CD4-positive, CD25-positive, alpha-beta regulatory T cell (primary cell): ENCODE measurements around the gene PRKCB. TPM values are rescaled to one million over a fixed set of nuclear protein-coding genes. Genes with fewer than 3 reads are reported as not detected.

ENCODE experiments used
- ATAC-seq, 2 donors: fragments of 150-1000 bp; cut with Tn5 transposase; one replicate each; pipeline ENCODE4 v1.10.0; 2021; ENCODE audit warnings: low read depth in 2 of 2, moderate number of reproducible peaks in 2 of 2, moderate library complexity in 1 of 2
- DNase-seq, 3 donors: peaks; one replicate each; pipeline versions ENCODE4 v3.0.0 to v3.0.0-alpha.2; 2012 to 2022; ENCODE audit warnings: mixed read lengths in 1 of 3
- H3K27ac ChIP-seq: one replicate; pipeline ENCODE4 v1.7.0; 2013; ENCODE audit warnings: mild to moderate bottlenecking, low read length; ENCODE audit not compliant: insufficient read depth, poor library complexity, severe bottlenecking
- H3K27me3 ChIP-seq: one replicate; pipeline ENCODE4 v1.7.0; 2013; ENCODE audit warnings: low read length; ENCODE audit not compliant: control insufficient read depth, insufficient read depth
- H3K36me3 ChIP-seq: one replicate; pipeline ENCODE4 v1.7.0; 2013; ENCODE audit warnings: mild to moderate bottlenecking, low read length, moderate library complexity; ENCODE audit not compliant: control insufficient read depth, insufficient read depth
- H3K4me1 ChIP-seq: 2 replicates; pipeline ENCODE4 v1.7.0; 2013; ENCODE audit warnings: mild to moderate bottlenecking, low read length; ENCODE audit not compliant: insufficient read depth, control insufficient read depth, poor library complexity, severe bottlenecking
- H3K4me3 ChIP-seq: one replicate; pipeline ENCODE4 v1.7.0; 2013; ENCODE audit warnings: low read depth, mild to moderate bottlenecking, low read length, moderate library complexity
- H3K9me3 ChIP-seq, 2 experiments: 1 replicate in 1 of 2; 2 replicates in 1 of 2; pipeline ENCODE4 v1.7.0; 2013; ENCODE audit warnings: low read length in 2 of 2, mild to moderate bottlenecking in 1 of 2, moderate library complexity in 1 of 2; ENCODE audit not compliant: control insufficient read depth in 2 of 2
- H3K27ac Mint-ChIP-seq, 3 donors: one replicate each; pipeline ENCODE4 v1.8.0; 2020 to 2022; ENCODE audit warnings: mild to moderate bottlenecking in 3 of 3, mixed read lengths in 3 of 3, moderate library complexity in 2 of 3
- H3K27me3 Mint-ChIP-seq: one replicate; pipeline ENCODE4 v1.8.0; 2022; ENCODE audit warnings: mild to moderate bottlenecking, mixed read lengths
- H3K36me3 Mint-ChIP-seq: one replicate; pipeline ENCODE4 v1.8.0; 2020; ENCODE audit warnings: mixed read lengths
- H3K4me1 Mint-ChIP-seq, 4 donors: one replicate each; pipeline ENCODE4 v1.8.0; 2020 to 2022; ENCODE audit warnings: mixed read lengths in 4 of 4, mild to moderate bottlenecking in 1 of 4
- H3K4me3 Mint-ChIP-seq, 4 donors: one replicate each; pipeline ENCODE4 v1.8.0; 2020 to 2022; ENCODE audit warnings: mild to moderate bottlenecking in 4 of 4, mixed read lengths in 4 of 4, moderate library complexity in 3 of 4
- H3K9me3 Mint-ChIP-seq, 7 donors: one replicate each; pipeline ENCODE4 v1.8.0; 2020 to 2022; ENCODE audit warnings: mixed read lengths in 7 of 7, mild to moderate bottlenecking in 3 of 7, moderate library complexity in 2 of 7
- polyA plus RNA-seq, 4 donors: library from polyadenylated mRNA; unstranded; fragments of 300-500 nt; fragmentation: Illumina TruSeq; gene quantifications; one replicate each; pipeline ENCODE4 v1.2.3, GENCODE V29; 2021
- total RNA-seq: library from RNA; stranded (reverse); gene quantifications from one replicate; pipeline ENCODE4 v1.2.3, GENCODE V29; 2022

Gene PRKCB
- total and polyA plus RNA-seq, 5 donors from 2014 or later, result 37.4 to 83.1 (median 50.5) TPM

DNA sequence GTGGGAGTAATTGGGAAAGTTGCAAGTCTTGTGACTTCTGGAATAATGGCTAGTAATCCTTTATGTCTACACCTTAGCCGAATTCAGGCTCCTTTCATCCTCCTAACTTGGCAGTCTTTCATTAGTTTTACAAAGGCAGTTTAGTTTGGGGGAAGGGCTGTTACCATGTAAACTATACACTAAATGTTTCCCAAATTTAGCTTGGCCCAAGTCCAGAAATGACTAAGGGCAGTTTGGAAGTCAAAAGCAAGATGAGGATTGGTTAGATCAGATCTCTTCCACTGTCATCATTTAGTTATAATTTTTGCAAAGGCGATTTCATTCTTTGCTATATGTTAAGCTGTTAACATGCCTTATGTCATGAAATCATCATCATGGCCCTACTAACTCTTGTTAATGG lies 304.9 kb downstream of the PRKCB start:
- peaks cover 38% of the 10 kb centered on the region for H3K36me3 Mint-ChIP-seq
- H3K4me1 ChIP-seq, result no peaks in the 10 kb centered on the region

DNA sequence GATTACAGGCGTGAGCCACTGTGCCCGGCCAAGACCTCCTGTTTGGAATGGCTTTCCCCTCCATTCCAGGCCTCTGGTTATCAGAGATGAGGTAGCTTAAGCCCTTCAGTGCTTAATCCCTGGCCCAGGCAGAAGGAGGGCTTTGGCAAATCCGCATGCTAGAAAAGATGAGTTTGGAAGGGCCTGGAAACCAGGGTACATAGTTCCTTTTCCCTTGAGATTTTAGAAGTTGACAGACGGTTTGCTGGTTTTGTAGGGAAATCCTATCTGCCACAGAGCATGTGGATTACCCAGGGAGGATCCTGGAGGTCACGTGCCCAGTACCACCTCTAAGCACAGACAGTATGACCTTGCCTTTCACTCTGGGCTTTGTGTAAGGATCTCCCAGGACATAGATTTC lies 305.7 kb downstream of the PRKCB start:
- Histone ChIP-seq H3K27me3 (no peaks in the 10 kb centered on the region), H3K27ac (no peak overlapping the region), H3K36me3 (peaks cover 13% of the 10 kb centered on the region), H3K9me3 (no peaks in the 10 kb centered on the region), H3K4me1 (no peaks in the 10 kb centered on the region), H3K4me3 (no peak overlapping the region)
- H3K9me3 Mint-ChIP-seq, result no peaks in the 10 kb centered on the region
- H3K27ac Mint-ChIP-seq, result peak overlapping the region in 2 of 3 donors; percentile 34 to 61
- no peaks in the 10 kb centered on the region for H3K27me3 Mint-ChIP-seq
- ATAC-seq (no peak), DNase-seq (no peak)
- H3K4me1 Mint-ChIP-seq, result peaks cover 3 to 18% (median 10%) of the 10 kb centered on the region in 4 donors
- H3K36me3 Mint-ChIP-seq, result peaks cover 34% of the 10 kb centered on the region
- no peak overlapping the region for H3K4me3 Mint-ChIP-seq

More for the DNA sequence above, 304.9 kb downstream of the PRKCB start:
- Histone ChIP-seq H3K27ac (no peak overlapping the region), H3K27me3 (no peaks in the 10 kb centered on the region), H3K36me3 (peaks cover 13% of the 10 kb centered on the region), H3K9me3 (no peaks in the 10 kb centered on the region), H3K4me3 (no peak overlapping the region)
- Mint-ChIP-seq H3K9me3 (no peaks in the 10 kb centered on the region), H3K4me1 (peaks cover 2 to 18% (median 9%) of the 10 kb centered on the region in 4 donors), H3K4me3 (no peak overlapping the region), H3K27me3 (no peaks in the 10 kb centered on the region), H3K27ac (no peak overlapping the region)
- ATAC-seq (no peak), DNase-seq (no peak)

DNA sequence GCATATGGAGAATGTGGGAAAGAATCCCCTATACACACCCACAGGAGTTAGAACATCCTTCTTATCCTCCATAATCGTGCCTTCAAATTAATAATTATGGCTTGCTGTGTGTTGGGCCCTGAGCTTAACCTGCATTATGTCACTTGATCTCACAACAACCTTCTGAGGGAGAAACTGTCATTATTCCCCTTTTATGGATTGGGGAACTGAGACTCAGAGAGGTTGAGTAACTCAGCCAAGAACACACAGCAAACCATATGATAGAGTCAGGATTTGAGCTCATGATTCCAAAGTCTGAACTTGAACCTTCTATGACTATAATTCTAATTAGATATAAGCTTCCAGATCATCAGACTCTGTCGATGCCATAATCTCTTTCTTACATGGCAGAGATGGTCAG lies 306.1 kb downstream of the PRKCB start:
- Mint-ChIP-seq H3K4me3 (no peak overlapping the region), H3K27ac (peak overlapping the region in 1 of 3 donors; percentile 34), H3K9me3 (no peaks in the 10 kb centered on the region), H3K4me1 (peaks cover 3 to 18% (median 11%) of the 10 kb centered on the region in 4 donors), H3K36me3 (peaks cover 33% of the 10 kb centered on the region), H3K27me3 (no peaks in the 10 kb centered on the region)
- Histone ChIP-seq H3K27ac (no peak overlapping the region), H3K4me3 (no peak overlapping the region), H3K9me3 (no peaks in the 10 kb centered on the region), H3K4me1 (no peaks in the 10 kb centered on the region), H3K36me3 (peaks cover 13% of the 10 kb centered on the region), H3K27me3 (no peaks in the 10 kb centered on the region)
- ATAC-seq, result no peak
- DNase-seq, result no peak

DNA sequence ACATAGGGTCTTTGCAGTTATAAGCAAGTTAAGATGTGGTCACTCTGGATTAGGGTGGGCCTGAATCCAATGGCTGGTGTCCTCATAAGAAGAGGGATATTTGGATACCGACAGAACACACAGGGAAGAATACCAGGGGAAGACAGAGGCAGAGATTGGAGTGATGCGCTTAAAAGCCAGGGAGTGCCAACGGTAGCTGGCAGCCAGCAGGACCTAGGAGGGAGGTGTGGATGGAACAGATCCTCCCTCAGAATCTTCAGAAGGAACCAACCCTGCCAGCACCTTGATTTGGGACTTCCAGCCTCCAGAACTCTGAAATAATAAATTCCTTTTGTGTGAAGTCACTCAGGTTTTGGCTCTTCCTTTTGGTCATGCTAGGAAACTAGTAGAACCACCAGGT lies 310.1 kb downstream of the PRKCB start:
- Histone ChIP-seq H3K36me3 (peaks cover 13% of the 10 kb centered on the region), H3K27ac (no peak overlapping the region), H3K4me1 (peaks cover 4% of the 10 kb centered on the region), H3K4me3 (no peak overlapping the region), H3K9me3 (no peaks in the 10 kb centered on the region), H3K27me3 (no peaks in the 10 kb centered on the region)
- DNase-seq, result no peak
- Mint-ChIP-seq H3K9me3 (peaks cover 0 to 1% (median 0%) of the 10 kb centered on the region in 7 donors), H3K4me3 (no peak overlapping the region), H3K27ac (peak overlapping the region in 1 of 3 donors; percentile 26), H3K36me3 (peaks cover 26% of the 10 kb centered on the region), H3K4me1 (peaks cover 13 to 35% (median 24%) of the 10 kb centered on the region in 4 donors), H3K27me3 (no peaks in the 10 kb centered on the region)
- ATAC-seq, result no peak

DNA sequence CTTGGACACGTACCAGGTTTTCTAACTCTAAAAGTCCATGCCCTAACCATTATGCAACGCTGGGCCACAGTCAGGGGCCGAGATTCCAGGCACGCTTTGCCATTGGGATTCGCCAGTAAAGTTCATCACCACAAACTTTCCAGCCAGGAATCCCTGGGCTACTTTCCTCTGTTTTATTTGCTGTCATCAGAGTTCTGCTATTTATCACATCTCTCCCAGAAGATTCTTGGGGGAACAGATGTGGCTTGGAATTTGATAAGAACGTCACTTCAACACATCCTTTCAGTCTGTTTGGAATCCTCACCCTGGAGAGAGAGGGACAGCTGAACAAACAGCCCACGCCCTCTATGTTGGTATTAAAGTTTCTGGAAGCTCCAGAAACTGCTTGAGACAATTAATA lies 310.7 kb downstream of the PRKCB start:
- H3K4me1 Mint-ChIP-seq, result peaks cover 19 to 41% (median 30%) of the 10 kb centered on the region in 4 donors
- H3K9me3 Mint-ChIP-seq, result peaks cover 0 to 1% (median 0%) of the 10 kb centered on the region in 7 donors
- H3K9me3 ChIP-seq, result no peaks in the 10 kb centered on the region
- no peak overlapping the region for H3K4me3 Mint-ChIP-seq
- H3K4me3 ChIP-seq, result no peak overlapping the region
- H3K36me3 ChIP-seq, result peaks cover 12% of the 10 kb centered on the region
- ATAC-seq (no peak), DNase-seq (no peak)
- no peaks in the 10 kb centered on the region for H3K27me3 Mint-ChIP-seq
- H3K27ac ChIP-seq, result no peak overlapping the region
- H3K4me1 ChIP-seq, result peaks cover 10% of the 10 kb centered on the region
- H3K27ac Mint-ChIP-seq, result peak overlapping the region in 1 of 3 donors; percentile 26
- H3K36me3 Mint-ChIP-seq, result peaks cover 30% of the 10 kb centered on the region
- no peaks in the 10 kb centered on the region for H3K27me3 ChIP-seq

DNA sequence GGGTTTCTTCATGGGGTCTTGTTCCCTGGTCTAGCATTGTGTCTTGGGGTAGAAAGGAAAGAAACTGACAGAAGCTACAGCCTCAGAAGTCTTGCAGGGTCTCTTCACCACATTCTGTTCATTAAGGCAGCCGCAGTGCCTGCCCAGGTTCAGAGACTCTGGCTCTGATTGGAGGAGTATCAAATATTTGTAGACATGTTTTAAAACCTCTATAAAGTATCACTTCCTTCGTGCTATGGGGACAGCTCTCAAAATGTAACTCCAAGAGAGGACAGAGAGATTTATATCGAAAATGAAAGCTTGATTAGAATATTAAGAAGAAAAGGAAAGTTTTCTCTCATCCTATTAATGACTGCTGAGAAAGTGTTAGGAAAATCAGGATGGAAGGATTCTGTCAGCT lies 313.3 kb downstream of the PRKCB start:
- Mint-ChIP-seq H3K4me3 (peak overlapping the region in 2 of 4 donors; percentile 8 to 32), H3K4me1 (peaks cover 20 to 53% (median 35%) of the 10 kb centered on the region in 4 donors), H3K36me3 (peaks cover 30% of the 10 kb centered on the region), H3K27me3 (no peaks in the 10 kb centered on the region), H3K9me3 (peaks cover 0 to 1% (median 0%) of the 10 kb centered on the region in 7 donors), H3K27ac (peak overlapping the region; percentile 57 to 86 (median 81))
- Histone ChIP-seq H3K27ac (no peak overlapping the region), H3K4me1 (peaks cover 15% of the 10 kb centered on the region), H3K36me3 (peaks cover 16% of the 10 kb centered on the region), H3K27me3 (no peaks in the 10 kb centered on the region), H3K4me3 (no peak overlapping the region), H3K9me3 (no peaks in the 10 kb centered on the region)
- ATAC-seq, result no peak
- peak in 1 of 3 donors; percentile 5 for DNase-seq

DNA sequence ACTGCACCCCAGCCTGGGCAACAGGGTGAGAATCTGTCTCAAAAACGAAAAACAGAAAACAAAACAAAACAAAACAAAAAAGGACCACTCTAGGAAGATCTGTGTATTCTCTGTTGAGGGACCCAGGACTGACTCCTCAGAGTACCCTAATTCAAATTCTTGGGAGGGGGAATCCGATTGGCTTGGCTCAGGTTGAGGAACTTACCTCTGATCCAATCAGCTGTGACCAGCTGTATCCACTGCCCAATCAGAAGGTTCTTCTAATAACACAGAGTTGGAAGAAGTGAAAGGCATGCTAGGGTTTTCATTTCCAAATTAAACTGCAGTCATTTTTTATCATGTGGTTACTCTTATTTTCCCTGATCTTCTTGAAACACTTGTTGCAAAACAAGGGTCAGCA lies 314.5 kb downstream of the PRKCB start:
- Mint-ChIP-seq H3K27me3 (no peaks in the 10 kb centered on the region), H3K36me3 (peaks cover 30% of the 10 kb centered on the region), H3K4me1 (peaks cover 20 to 54% (median 36%) of the 10 kb centered on the region in 4 donors), H3K9me3 (peaks cover 0 to 1% (median 0%) of the 10 kb centered on the region in 7 donors), H3K4me3 (no peak overlapping the region), H3K27ac (peak overlapping the region; percentile 18 to 62 (median 57))
- DNase-seq (peak in 1 of 3 donors; percentile 11), ATAC-seq (no peak)
- H3K27me3 ChIP-seq, result no peaks in the 10 kb centered on the region
- no peak overlapping the region for H3K4me3 ChIP-seq
- H3K27ac ChIP-seq, result no peak overlapping the region
- H3K9me3 ChIP-seq, result no peaks in the 10 kb centered on the region
- H3K4me1 ChIP-seq, result peaks cover 15% of the 10 kb centered on the region
- peaks cover 24% of the 10 kb centered on the region for H3K36me3 ChIP-seq

DNA sequence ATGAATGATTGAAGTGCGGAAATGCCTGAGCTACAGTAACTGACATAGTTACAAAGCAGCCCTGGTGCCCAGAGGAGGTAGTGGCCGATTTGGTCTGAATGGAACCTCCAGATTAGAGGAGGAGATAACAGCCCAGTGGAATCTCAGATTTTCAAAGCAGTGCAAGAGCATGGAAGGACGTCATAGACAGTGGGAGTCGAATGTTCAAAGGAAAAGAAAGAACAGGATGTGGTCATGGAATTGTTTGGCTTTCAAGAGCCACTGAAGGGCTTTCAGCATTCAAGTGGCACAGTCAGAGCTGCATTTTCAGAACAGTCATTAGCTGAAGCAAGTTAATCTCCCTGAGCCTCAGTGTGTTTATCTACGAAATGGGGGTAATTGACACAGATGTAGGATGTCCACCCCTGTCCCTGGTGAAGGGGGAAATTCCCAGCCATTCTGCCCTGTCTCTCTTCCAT lies 315.7 kb downstream of the PRKCB start:
- H3K9me3 Mint-ChIP-seq, result peaks cover 0 to 1% (median 0%) of the 10 kb centered on the region in 7 donors

More for the DNA sequence above, 315.7 kb downstream of the PRKCB start:
- Mint-ChIP-seq H3K27ac (peak overlapping the region; percentile 21 to 77 (median 30)), H3K36me3 (peaks cover 31% of the 10 kb centered on the region), H3K4me1 (peaks cover 15 to 50% (median 37%) of the 10 kb centered on the region in 4 donors), H3K4me3 (peak overlapping the region in 2 of 4 donors; percentile 48 to 76), H3K27me3 (no peaks in the 10 kb centered on the region)
- ATAC-seq, result peak; percentile 24 to 65
- H3K4me3 ChIP-seq, result peak overlapping the region; percentile 34
- DNase-seq, result peak in 2 of 3 donors; percentile 2 to 47
- no peaks in the 10 kb centered on the region for H3K9me3 ChIP-seq
- peaks cover 29% of the 10 kb centered on the region for H3K36me3 ChIP-seq
- H3K4me1 ChIP-seq, result peaks cover 15% of the 10 kb centered on the region
- H3K27me3 ChIP-seq, result no peaks in the 10 kb centered on the region
- no peak overlapping the region for H3K27ac ChIP-seq
